ENCODE results near the gene SLC44A4.

GRCh38 chr6:31844507-31844906, 34.3 kb downstream of the SLC44A4 start:
- TF ChIP-seq CTCF (conservative IDR thresholded peaks at IDR 0.05) (no peak), ZFX (IDR thresholded peaks at IDR 0.05) (no peak)
